HG02763 (cell line): Measurements from ENCODE around the gene FAM163A.
"Not testable (repeated sequence)": the region's sequence is repeated elsewhere in the genome, so short reads cannot be mapped to it uniquely, and the experiment has no call there.

Experiments used
- ATAC-seq: cut with Tn5 transposase; IDR thresholded peaks from one replicate; pipeline ENCODE4 v1.9.1; 2021; ENCODE audit warnings: mild to moderate bottlenecking, moderate library complexity; ENCODE audit not compliant: unreplicated experiment

FAM163A gene

GRCh38 chr1:179742717-179743678, at the start of gene FAM163A:
Gene FAM163A, plus strand, starts transcription at chr1:179743291. Its CDS starts 69,807 bp downstream, at chr1:179813098.
- no peak for ATAC-seq

- not testable (repeated sequence) for ATAC-seq
Measured at GRCh38 chr1:179694530-179694929, 48.6 kb upstream of the FAM163A start.

- ATAC-seq: no peak
Measured at GRCh38 chr1:179702946-179703539, 40.0 kb upstream of the FAM163A start.

GRCh38 chr1:179706339-179706941, 36.7 kb upstream of the FAM163A start:
- ATAC-seq: no peak

- ATAC-seq: no peak
Measured at GRCh38 chr1:179707406-179707805, 35.7 kb upstream of the FAM163A start.

GRCh38 chr1:179708434-179709195, 34.5 kb upstream of the FAM163A start:
- ATAC-seq: no peak

- no peak for ATAC-seq
Measured at GRCh38 chr1:179709841-179710329, 33.2 kb upstream of the FAM163A start.

GRCh38 chr1:179714159-179714558, 28.9 kb upstream of the FAM163A start:
- ATAC-seq: no peak

- no peak for ATAC-seq
Measured at GRCh38 chr1:179714623-179715022, 28.5 kb upstream of the FAM163A start.

GRCh38 chr1:179719272-179719671, 23.8 kb upstream of the FAM163A start:
- no peak for ATAC-seq

- ATAC-seq: no peak
Measured at GRCh38 chr1:179728271-179728670, 14.8 kb upstream of the FAM163A start.

GRCh38 chr1:179729881-179730280, 13.2 kb upstream of the FAM163A start:
- ATAC-seq: no peak

- ATAC-seq: no peak
Measured at GRCh38 chr1:179731643-179732042, 11.4 kb upstream of the FAM163A start.

- ATAC-seq: no peak
Measured at GRCh38 chr1:179742291-179742690, 800 bp upstream of the FAM163A start.

GRCh38 chr1:179743679-179744400, 749 bp downstream of the FAM163A start:
- no peak for ATAC-seq

GRCh38 chr1:179744401-179745130, 1.5 kb downstream of the FAM163A start:
- ATAC-seq: no peak

GRCh38 chr1:179745131-179745611, 2.1 kb downstream of the FAM163A start:
- ATAC-seq: no peak

GRCh38 chr1:179745743-179746142, 2.7 kb downstream of the FAM163A start:
- no peak for ATAC-seq

GRCh38 chr1:179747611-179748010, 4.5 kb downstream of the FAM163A start:
- ATAC-seq: no peak
